Daoy (cell line): ENCODE data around the gene KCNJ1. TPM values are rescaled to one million over a fixed set of nuclear protein-coding genes. Genes with fewer than 3 reads are reported as not detected.

Source experiments
- DNase-seq: peaks from one replicate; pipeline ENCODE4 v3.0.0-alpha.2; 2015; ENCODE audit warnings: low read depth
- total RNA-seq: library from RNA; depleted of rRNA; stranded (reverse); fragments of >200 nt; shearing (Covaris generic); gene quantifications from 2 replicates; pipeline ENCODE4 v1.2.3, GENCODE V29; 2014

KCNJ1 gene
- total RNA-seq, 1 experiment from 2014 or later = not detected

DNA sequence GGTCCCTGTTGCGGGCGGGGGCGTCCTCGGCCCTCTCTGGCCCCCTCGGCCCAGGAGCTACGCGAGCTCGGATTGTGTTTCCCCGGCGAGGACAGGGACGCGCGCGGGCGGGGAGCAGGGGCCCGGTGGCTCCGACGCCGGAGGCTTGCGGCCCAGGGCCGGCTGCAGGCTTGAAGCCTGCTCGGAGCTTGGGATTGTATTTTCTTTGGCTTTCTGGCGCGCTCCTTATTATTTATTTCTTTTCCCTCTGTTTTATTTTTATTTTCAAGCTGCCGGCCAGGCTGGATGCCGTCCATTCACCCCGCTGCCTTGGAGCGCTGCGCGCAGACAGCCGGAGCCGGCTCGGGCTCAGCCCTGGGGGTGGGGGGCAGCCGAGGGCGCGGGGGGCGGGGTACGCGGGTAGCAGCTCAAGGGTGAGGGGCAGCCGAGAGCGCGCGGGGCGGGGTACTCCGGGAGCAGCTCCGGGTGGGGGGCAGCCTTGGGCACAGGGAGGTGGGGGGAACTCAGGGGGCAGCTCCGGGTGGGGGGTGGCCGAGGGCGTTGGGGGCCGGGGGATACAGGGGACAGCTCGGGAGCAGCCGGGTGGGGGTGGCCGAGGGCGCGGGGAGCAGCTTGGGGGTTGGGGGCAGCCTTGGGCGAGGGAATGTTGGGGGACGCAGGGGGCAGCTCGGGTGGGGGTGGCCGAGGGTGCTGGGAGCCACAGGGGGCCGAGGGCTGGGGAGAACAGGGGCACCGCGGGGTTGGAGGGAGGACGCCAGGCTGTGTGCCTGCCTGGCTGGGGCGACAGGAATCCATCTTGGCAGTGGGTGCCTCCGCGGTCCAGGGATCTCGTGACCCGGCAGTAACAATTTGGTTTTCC, 42.7 kb downstream of the KCNJ1 start:
- no peak for DNase-seq

DNA sequence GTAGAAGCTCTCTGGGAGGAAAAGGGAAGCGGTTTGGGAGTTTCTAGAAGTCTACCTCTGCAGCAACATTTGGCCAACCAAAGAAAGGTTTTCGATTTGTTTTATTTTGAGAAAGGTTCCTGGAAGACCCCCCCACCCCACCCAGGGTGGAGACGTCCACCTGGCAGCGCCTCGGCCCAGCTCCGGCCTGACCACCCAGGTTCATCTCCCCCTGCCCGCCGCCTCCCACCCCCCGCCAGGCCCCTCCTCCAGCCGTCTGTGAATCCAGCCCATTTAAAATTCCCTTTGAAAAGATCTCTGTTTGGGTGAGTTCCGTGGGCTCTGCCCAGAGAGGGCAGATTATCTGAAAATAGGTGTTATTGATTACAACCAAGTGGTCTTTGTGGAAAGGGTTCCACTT, 43.3 kb downstream of the KCNJ1 start:
- no peak for DNase-seq

DNA sequence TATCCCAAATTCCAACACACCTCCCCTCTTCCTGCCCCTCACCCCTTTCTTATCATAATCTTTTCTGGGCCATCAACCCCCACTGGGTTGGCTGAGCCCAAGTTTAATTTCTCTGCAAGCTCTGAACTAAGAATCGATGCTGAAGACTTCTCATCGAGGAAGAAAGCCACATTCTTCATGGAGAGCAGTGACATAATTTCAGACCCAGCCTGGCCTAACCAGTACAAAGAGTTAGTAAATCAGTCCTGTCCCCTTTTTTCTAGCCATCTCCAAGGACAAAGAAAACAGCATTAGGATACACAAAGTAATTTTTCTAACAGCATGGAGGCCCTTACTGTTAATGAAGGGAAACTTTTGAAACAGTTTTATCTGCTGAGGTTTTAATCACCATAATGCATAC, 45.0 kb downstream of the KCNJ1 start:
- no peak for DNase-seq

DNA sequence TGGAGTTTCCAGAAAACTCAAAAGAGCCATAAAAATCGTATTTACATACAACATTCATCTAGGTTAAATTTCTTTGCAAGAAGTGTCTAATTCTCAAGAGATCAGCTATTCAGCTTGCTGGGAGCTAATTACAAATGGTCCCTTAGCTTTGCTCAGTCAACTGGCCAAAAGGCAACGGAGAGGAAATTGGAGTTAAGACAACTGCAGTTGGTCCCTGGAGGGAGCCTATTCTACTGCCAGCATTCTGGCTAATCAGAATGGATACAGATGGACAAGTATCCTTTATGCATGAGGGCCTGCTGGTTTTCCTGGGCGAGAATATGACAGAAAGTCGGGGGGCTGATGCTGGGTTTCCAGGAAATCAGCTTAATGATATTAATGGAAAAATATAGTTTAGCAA, 45.5 kb downstream of the KCNJ1 start:
- no peak for DNase-seq

DNA sequence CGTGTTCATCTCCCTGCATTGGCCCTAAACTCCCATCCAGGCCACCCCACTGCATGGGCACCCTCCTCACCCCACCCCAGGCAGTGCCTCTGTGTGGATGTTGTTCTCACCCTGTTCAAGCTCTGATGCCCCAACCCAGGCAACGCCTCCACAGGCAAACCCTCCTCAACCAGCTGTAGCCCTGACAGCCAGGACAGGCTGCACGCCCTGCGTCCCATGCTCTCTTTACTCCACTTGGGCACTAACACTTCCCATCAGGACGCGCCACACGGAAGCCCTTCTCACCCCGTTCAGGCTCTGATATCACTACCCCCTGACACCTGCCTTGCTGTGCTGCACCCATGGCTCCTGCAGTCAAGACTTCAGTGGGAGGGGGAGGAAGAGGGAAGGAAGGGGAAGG, 47.9 kb downstream of the KCNJ1 start:
- no peak for DNase-seq

DNA sequence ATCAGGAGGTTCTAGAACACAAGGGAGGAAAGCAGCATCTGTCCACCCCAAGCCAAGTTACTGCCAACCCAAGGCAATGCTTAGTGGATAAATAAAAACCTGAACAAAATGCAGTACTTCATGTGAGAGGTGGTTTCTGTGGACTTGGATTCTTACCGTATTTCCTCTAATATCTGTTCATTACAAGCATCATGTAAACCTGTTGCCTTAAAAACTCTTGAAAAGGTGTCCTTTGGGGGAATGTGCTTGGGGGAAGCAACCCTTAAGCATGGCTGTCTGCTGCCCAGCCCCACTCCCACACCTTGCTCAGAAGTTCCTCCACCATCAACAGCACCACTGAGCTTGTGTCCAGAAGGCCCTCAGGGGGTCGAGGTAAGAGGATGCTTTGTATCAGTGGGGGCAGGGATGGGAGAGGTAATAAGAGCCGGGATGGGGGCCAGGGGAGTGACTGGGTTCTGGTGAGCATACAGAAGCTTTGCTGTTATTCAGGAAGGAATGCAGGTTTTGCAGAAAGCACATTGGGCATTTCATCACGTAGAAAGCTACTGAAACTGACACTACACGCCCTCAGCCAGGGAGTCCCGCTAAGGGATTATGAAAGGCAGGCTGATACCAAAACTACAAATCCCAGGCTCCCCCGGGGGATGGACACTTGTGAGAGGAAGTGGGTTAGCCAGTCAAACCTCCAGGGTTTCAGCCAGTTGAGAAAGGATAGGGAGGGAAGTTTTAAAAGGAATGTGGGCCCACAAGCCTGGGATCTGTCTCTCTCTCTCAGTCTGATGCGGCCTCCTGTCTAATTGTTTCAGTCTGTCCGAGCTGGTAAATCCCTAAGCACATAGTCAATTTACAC, 52.0 kb downstream of the KCNJ1 start:
- DNase-seq = peak; percentile 41

DNA sequence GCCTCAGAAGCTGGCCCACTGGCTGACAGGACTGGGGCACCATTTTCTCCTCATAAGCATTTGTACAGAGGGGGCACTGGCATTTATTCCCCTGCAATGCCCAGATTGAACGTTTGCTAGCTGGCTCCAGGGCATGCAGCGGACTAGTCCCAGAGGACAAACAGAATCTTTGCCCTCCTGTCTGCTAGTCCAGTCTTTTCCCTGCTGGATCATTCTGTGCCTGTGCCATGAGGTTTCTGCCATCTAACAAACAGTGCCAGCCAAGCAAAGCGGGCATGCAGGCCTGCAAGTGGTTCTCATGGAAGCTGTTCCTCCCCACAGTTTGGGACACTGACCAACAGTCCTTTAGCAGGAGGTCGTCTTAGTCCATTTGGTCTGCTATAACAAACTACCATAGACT, 53.4 kb downstream of the KCNJ1 start:
- DNase-seq = no peak

DNA sequence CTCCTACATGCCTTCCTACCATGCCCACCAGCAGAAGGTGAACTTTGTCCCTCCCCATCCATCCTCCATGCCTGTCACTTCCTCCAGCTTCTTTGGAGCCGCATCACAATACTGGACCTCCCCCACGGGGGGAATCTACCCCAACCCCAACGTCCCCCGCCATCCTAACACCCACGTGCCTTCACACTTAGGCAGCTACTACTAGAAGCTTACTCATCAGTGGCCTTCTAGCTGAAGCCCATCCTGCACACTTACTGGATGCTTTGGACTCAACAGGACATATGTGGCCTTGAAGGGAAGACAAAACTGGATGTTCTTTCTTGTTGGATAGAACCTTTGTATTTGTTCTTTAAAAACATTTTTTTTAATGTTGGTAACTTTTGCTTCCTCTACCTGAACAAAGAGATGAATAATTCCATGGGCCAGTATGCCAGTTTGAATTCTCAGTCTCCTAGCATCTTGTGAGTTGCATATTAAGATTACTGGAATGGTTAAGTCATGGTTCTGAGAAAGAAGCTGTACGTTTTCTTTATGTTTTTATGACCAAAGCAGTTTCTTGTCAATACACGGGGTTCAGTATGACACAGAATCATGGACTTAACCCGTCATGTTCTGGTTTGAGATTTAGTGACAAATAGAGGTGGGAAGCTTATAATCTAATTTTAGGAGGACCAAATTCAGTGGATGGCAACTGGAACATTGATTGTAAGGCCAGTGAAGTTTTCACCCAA, 56.1 kb downstream of the KCNJ1 start:
- no peak for DNase-seq

DNA sequence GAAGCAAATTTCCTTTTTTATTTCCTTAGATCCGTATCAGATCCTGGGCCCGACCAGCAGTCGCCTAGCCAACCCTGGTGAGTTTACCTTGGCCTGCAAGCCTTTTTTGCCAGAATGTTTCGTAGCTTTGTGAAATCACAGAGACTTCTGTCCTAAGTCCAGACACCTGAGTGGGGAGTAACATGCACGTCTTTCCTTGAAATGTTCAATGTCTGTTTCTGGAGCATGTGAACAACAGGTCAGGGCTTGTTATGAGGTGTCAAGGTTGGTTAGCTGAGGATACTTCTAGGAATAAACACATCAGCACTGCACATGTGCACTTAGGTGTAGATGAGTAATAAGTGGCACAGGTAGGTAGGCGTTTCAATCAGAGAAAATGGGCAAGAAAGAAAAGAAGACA, 58.0 kb downstream of the KCNJ1 start:
- no peak for DNase-seq

DNA sequence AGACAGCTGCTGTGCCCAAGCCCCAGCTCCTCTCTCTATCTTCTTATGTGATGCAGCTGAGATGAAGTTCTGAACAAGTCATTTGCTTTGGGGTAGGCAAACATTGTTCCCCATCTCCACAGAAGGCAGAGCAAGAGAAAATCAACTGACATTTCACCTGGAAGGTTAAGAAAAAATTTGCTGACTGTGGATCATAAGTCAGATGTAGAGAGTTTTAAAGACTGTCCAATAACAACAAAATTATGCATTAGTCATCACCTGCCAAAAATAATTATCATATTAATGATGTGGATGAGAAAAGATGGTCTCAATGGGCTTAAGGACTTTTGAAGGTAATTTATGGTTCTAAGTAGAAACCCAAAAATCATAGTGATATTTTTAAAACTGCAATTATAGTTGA, 59.2 kb downstream of the KCNJ1 start:
- DNase-seq = no peak

DNA sequence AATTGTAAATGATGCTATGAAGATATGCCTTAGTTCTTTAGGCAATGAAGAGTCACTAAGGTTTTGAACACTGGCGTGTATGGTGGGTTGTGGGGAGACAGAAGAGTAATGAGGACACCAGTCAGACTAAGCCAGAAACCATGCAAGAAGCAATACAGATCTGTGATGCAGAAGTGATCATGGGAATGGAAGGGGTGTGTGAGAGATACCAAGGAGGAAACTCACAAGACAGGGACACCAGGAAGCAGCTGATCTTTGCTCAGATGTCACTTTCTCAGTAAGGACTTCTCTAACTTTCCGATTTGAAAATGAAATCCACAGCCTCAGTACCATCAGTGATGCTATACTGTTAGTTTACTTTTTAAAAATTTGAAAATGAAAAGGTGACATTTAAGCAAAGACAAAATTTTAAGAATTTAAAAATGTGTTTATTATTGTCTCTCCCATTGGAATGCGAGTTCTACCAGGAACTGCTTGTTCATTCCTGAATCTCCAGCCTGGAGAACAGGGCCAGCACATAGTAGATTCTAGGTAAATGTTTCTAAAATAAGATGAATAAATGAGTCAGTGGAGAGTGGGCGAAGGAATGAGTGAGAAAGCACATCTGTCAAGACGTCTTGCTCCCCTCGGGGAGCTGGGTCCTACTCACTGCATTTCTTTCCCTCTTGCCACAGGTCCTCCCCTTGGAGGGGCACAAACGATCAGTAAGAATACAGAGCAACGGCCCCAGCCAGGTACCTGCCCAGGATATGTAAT, 60.4 kb downstream of the KCNJ1 start:
- DNase-seq = no peak

DNA sequence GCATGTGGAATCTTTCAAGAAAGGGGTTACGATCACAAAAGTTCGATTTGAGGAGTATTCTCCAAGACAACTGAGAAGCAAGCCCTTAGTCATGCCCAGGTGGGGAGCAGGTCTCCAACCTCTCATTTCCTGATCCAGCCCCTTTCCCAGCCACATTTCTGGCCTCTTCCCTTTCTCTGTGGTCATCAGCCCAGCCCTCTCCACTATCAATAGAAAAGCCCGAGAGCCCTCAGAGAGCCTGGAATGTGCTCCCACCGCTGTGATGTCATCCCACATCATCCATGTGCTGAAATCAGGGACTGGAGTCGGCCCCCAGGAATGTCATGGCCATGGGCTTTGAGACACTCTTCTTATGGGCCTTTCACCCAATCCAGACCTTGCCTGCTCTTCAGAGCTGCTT, 62.6 kb downstream of the KCNJ1 start:
- peak; percentile 18 for DNase-seq

DNA sequence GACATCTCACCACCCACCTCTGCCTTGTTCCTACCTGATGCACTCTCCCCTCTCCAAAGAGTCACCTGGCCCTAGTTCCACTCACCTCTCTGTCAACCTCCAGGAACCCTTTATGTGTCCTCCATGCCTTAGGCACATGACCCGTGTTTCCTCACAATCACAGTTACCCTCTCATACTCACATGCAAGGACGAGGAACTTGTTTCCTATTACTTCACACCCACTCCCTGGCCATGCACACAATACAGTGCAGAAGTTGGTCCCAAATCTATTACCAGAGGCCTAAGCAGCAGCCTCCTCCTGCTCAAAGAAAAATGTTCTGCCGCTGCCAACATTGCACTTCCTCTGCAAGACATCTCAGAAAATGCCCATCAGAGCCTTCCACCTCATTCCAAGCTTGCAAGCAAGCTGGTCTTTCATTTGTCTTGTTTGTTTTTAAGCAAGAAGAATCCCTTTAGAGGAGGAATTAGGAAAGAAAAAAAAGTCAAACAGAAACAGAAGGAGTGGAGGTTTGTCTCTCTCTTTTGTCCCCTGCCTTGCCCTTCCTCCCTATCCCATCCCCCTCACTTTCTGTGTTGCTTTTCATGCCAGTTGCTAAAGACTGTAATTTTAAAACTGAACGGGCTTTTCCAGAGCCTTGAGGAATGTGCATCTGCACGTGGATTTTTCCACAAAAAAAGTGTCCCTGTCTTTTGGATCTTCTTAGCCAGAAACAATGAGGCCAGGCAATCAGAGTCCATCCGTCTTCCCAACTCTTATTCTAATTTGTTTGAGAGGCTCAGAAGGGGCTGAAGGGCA, 63.4 kb downstream of the KCNJ1 start:
- DNase-seq = no peak

DNA sequence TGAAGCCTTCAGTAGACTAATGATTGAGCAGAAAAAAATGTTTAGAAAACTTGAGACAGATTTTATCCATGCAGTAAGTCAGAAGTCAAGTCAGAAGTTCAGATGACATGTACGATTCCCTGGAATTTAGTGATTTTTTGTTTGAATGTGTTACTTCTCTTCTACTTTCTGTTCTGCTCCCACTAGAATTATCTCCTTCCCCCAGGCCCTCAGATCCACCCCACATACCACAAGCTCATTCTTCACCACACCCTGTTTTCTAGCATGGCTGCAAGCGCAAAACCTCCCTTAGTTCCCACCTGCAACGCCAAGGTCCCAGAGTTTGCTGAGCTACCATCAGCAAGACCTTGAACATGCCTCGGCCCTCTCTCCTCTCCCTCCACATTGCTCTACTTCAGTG, 64.1 kb downstream of the KCNJ1 start:
- DNase-seq = no peak

DNA sequence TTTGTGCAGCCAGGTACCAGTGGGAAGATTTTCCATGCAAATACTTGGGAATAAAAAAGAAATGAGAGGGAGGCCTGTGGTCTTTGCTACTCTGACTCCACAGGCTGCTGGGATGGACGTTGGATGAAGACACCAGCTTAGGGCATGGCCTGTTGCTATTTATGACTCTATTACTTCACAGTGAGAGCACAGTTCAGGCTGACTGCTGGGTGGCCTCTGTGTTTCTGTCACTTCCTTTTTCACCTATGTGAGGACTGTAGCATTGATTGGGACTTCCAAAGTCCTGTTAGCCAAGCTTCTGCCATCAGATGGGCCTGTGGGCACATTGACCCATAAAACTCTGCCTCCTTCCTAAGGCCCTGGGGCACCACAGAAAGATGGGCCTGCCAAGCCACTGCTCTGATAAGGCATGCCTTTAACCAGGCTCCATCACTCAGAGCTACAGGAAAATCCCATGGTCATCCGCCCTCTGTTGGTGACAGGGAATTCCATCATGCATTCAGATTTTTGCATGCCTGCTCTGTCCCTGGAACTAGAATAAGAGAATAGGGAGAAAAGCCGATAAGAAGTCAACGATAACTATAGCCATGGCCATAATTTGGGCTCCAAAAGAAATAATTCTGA, 64.6 kb downstream of the KCNJ1 start:
- peak; percentile 30 for DNase-seq

DNA sequence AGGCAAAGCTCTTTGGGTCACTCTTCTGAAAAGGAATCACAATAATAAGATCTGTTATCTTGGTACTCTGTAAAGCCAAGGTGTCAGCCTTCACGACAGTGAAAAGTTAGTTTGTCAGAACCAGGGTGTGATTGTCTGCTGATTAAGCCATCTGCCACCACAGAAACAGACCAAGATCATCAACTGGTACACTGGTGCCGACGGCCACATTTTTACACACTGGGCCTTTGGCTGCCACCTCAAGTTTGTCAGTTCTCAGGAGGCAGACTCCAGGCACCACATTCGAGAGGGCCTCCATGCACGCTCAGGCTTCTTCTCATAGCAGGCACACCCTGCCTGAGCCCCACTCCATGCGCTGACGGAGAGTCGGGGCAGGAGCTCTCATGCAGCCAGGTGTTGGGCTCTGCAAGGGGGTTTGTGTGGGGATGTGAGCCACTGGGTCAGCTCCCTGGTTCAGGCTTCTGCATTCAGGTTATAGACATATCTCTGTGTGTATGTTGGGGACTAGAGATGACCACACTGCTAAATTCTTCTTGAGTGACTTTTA, 66.2 kb downstream of the KCNJ1 start:
- no peak for DNase-seq

DNA sequence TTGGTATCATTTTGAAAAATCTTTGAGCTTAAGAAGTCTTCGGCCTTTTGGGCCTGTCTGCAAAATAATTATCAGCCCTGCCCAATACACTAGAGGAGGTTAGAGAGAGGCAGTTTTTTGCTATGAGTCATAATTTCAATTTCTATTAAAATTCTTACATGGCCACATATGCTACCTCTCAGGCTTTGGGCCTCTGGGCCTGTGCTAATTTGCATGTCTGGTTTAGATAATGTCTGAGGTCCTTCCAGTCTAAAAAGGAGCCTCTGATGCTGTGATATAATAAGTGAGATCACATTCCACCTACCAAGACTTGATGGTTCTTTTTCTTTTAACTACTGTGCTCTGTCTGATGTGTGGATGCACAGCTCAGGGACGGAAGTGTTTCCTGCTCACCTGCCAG, 70.8 kb downstream of the KCNJ1 start:
- DNase-seq = peak; percentile 36

DNA sequence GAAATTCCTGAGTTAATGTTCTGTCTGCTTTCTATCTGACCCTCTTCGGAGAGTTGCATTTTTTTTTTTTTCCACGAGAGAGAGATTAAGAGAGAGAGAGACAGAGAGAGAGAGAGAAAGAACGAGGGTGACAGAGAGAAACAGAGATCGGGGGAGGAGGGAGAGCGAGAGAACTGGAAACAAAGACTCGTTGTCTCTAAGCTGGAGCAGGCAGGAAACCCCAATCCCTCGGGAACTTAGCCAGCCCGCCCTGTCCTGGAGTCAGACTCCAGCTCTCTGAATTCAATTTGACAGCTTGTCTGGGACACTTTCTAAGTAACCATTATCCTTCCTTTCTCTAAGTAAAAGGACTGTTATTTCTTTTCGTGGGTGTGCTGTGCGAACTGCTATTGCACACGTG, 76.9 kb downstream of the KCNJ1 start:
- peak; percentile 64 for DNase-seq

DNA sequence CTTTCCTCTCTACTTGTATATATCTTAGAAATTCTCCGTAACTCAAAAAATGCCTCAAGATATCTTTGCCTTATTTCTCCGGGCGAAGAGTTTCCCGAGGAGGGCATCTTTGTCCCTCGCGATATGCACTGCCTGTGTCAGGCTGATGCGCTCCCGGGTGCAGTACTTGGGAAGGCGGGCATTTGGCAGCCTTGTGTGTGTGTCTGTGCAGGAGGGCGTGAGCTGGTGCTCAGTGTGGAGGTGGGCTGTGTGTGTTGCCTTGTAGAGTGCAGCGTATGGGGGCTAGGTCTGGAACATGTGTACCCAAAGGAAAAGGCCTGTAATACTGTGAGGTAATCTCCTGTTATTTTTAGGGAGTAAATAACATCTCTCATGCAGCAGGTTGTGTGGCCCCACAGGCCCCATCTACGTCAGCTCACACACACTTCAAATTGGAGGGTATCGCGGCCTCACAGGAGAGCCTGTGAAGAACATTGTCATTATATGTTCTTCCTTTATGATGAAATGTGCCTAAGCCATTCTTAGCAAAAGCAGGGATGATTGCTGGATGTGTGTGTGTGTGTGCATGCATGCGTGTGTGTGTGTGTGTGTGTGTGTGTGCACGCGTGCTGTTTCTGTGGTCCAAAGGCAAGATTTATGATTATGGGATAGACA, 77.5 kb downstream of the KCNJ1 start:
- no peak for DNase-seq
